HepG2 (cell line): ENCODE results near the gene CTDSP2. TPM values are rescaled to one million over a fixed set of nuclear protein-coding genes. Genes with fewer than 3 reads are reported as not detected.
A peak's percentile ranks its signal among the peaks of the same experiment; 100 is the strongest.

Experiments
- AHR ChIP-seq: IDR thresholded peaks from 2 replicates; pipeline ENCODE4 v1.6.1; 2018; ENCODE audit warnings: missing genetic modification reagents, missing compliant biosample characterization
- ATF3 ChIP-seq: sonication (generic); formaldehyde crosslinking; IDR thresholded peaks from 2 replicates; pipeline ENCODE4 v1.4.0; 2020; ENCODE audit warnings: missing genetic modification reagents
- ATF7-NPFF ChIP-seq: sonication (generic); formaldehyde crosslinking; IDR thresholded peaks from 2 replicates; pipeline ENCODE4 v1.8.1; 2023; ENCODE audit warnings: mild to moderate bottlenecking, low read depth, missing genetic modification reagents, moderate library complexity
- CCDC6 ChIP-seq: sonication (generic); formaldehyde crosslinking; IDR thresholded peaks from 2 replicates; pipeline ENCODE4 v1.8.1; 2022; ENCODE audit warnings: mild to moderate bottlenecking, missing genetic modification reagents, moderate library complexity
- CEBPG ChIP-seq: IDR thresholded peaks from 2 replicates; pipeline ENCODE4 v1.6.1; 2016
- GLI4 ChIP-seq: sonication (generic); formaldehyde crosslinking; IDR thresholded peaks from 2 replicates; pipeline ENCODE4 v1.5.1; 2020; ENCODE audit warnings: missing genetic modification reagents, mild to moderate bottlenecking, moderate library complexity, borderline replicate concordance
- GZF1 ChIP-seq: sonication (generic); formaldehyde crosslinking; IDR thresholded peaks from 2 replicates; pipeline ENCODE4 v1.5.1; 2020; ENCODE audit warnings: mild to moderate bottlenecking, missing genetic modification reagents
- HCFC1 ChIP-seq: fragments of 150-350 bp; IDR thresholded peaks from 2 replicates; pipeline ENCODE4 v1.6.1; 2014; ENCODE audit warnings: low read depth, low read length
- MYPOP ChIP-seq: sonication (generic); formaldehyde crosslinking; IDR thresholded peaks from 2 replicates; pipeline ENCODE4 v1.8.1; 2023; ENCODE audit warnings: mild to moderate bottlenecking, moderate library complexity, missing genetic modification reagents
- NFATC3 ChIP-seq: sonication (generic); formaldehyde crosslinking; IDR thresholded peaks from 2 replicates; pipeline ENCODE4 v1.5.1; 2020; ENCODE audit warnings: mild to moderate bottlenecking, missing genetic modification reagents
- NR2F6 ChIP-seq, 2 experiments: IDR thresholded peaks; 2 replicates each; pipeline ENCODE4 v1.6.1; 2016; ENCODE audit warnings: antibody characterized with exemption in 1 of 2, mild to moderate bottlenecking in 1 of 2
- POGZ ChIP-seq: sonication (generic); formaldehyde crosslinking; IDR thresholded peaks from 2 replicates; pipeline ENCODE4 v1.4.0; 2020; ENCODE audit warnings: mild to moderate bottlenecking, missing genetic modification reagents
- RBM39 ChIP-seq: fragments of 200-400 bp; formaldehyde crosslinking; IDR thresholded peaks from one replicate; pipeline ENCODE4 v1.6.1; 2018; ENCODE audit warnings: antibody characterized with exemption, mild to moderate bottlenecking, low read depth, low read length; ENCODE audit not compliant: poor library complexity, severe bottlenecking
- REXO4 ChIP-seq: sonication (generic); formaldehyde crosslinking; IDR thresholded peaks from 2 replicates; pipeline ENCODE4 v1.8.0; 2022; ENCODE audit warnings: missing genetic modification reagents, mild to moderate bottlenecking, borderline replicate concordance
- RNF219 ChIP-seq: sonication (generic); formaldehyde crosslinking; IDR thresholded peaks from 2 replicates; pipeline ENCODE4 v1.5.0; 2020; ENCODE audit warnings: mild to moderate bottlenecking, missing genetic modification reagents
- ZBED4 ChIP-seq: sonication (generic); formaldehyde crosslinking; IDR thresholded peaks from 2 replicates; pipeline ENCODE4 v1.4.0; 2020; ENCODE audit warnings: missing genetic modification reagents, borderline replicate concordance
- ZMYM2 ChIP-seq: sonication (generic); formaldehyde crosslinking; IDR thresholded peaks from 2 replicates; pipeline ENCODE4 v1.8.0; 2022; ENCODE audit warnings: mild to moderate bottlenecking, missing genetic modification reagents
- ZNF337 ChIP-seq: sonication (generic); formaldehyde crosslinking; IDR thresholded peaks from 2 replicates; pipeline ENCODE4 v1.5.1; 2020; ENCODE audit warnings: missing genetic modification reagents, low read depth, mild to moderate bottlenecking, borderline replicate concordance
- ZNF558 ChIP-seq: sonication (generic); formaldehyde crosslinking; IDR thresholded peaks from 2 replicates; pipeline ENCODE4 v1.9.0; 2022; ENCODE audit warnings: mild to moderate bottlenecking, missing genetic modification reagents, borderline replicate concordance
- ZSCAN5A ChIP-seq: sonication (generic); formaldehyde crosslinking; IDR thresholded peaks from 2 replicates; pipeline ENCODE4 v1.8.0; 2022; ENCODE audit warnings: mild to moderate bottlenecking, missing genetic modification reagents, borderline replicate concordance
- polyA plus RNA-seq, 8 experiments: library from polyadenylated mRNA; depleted of rRNA in 3 of 8; stranded (reverse) in 7 of 8; unstranded in 1 of 8; fragments of >200 nt; fragmentation: Illumina TruSeq in 4 of 8; extraction: Trizol in 4 of 8; gene quantifications; 2 replicates each; pipeline versions ENCODE4 v1.2.1 to v1.2.3, GENCODE V29; 2011 to 2016; ENCODE audit warnings: low read depth in 4 of 8, missing spikeins in 1 of 8, mixed read lengths in 1 of 8; ENCODE audit not compliant: insufficient read depth in 1 of 8
- total RNA-seq, 5 experiments: library from RNA; depleted of rRNA; stranded (reverse); fragments of >200 nt; fragmentation: Illumina TruSeq; extraction: Trizol; gene quantifications; 2 replicates each; pipeline ENCODE4 v1.2.3, GENCODE V29; 2016; ENCODE audit warnings: low read depth in 1 of 5

CTDSP2 gene
- total and polyA plus RNA-seq, 2 of the 13 experiments (the other 11 are each of a cell fraction or from before 2014, with no cell fraction given), result 38.1 to 82.5 TPM

- no peak for TF ChIP-seq MYPOP (CRISPR knock-in tag)
- TF ChIP-seq NFATC3 (CRISPR knock-in tag), result no peak
- TF ChIP-seq HCFC1, result no peak
- no peak for TF ChIP-seq NR2F6 (IDR thresholded peaks at IDR 0.05)
- peak; percentile 20; the same call in 1 of the 2 replicates for TF ChIP-seq NR2F6 (CRISPR knock-in tag; IDR thresholded peaks at IDR 0.05)
- TF ChIP-seq ZSCAN5A (CRISPR knock-in tag), result no peak
- no peak for TF ChIP-seq ZNF558
- TF ChIP-seq ZNF337 (CRISPR knock-in tag), result no peak
- TF ChIP-seq ZMYM2 (CRISPR knock-in tag), result no peak
- TF ChIP-seq GZF1 (CRISPR knock-in tag), result peak; percentile 66; the same call in 1 of the 2 replicates
- no peak for TF ChIP-seq REXO4 (CRISPR knock-in tag)
- TF ChIP-seq POGZ, result no peak
- TF ChIP-seq ATF3 (CRISPR knock-in tag), result peak; percentile 69
- no peak for TF ChIP-seq ATF7-NPFF
- TF ChIP-seq AHR, result no peak
- TF ChIP-seq RNF219 (CRISPR knock-in tag), result no peak
- TF ChIP-seq ZBED4 (CRISPR knock-in tag), result no peak
- no peak for TF ChIP-seq CCDC6
- TF ChIP-seq CEBPG, result peak; percentile 76
- peak; percentile 55 for TF ChIP-seq RBM39
- TF ChIP-seq GLI4 (CRISPR knock-in tag), result 0 out of 2 replicates have a peak, but pooled peaks have one; percentile 25
These were observed 1.6 kb downstream of the CTDSP2 start (continued) for GRCh38 chr12:57844709-57845477.
